Embryonic facial prominence (tissue), 1 donor: Measurements from ENCODE around the gene MAPT.
"Not testable (repeated sequence)": the region's sequence is repeated elsewhere in the genome, so short reads cannot be mapped to it uniquely, and the experiment has no call there.

Source experiments
- DNase-seq: peaks from one replicate; pipeline ENCODE4 v3.0.0-alpha.2; 2016; ENCODE audit errors: extremely low spot score

MAPT gene

DNA sequence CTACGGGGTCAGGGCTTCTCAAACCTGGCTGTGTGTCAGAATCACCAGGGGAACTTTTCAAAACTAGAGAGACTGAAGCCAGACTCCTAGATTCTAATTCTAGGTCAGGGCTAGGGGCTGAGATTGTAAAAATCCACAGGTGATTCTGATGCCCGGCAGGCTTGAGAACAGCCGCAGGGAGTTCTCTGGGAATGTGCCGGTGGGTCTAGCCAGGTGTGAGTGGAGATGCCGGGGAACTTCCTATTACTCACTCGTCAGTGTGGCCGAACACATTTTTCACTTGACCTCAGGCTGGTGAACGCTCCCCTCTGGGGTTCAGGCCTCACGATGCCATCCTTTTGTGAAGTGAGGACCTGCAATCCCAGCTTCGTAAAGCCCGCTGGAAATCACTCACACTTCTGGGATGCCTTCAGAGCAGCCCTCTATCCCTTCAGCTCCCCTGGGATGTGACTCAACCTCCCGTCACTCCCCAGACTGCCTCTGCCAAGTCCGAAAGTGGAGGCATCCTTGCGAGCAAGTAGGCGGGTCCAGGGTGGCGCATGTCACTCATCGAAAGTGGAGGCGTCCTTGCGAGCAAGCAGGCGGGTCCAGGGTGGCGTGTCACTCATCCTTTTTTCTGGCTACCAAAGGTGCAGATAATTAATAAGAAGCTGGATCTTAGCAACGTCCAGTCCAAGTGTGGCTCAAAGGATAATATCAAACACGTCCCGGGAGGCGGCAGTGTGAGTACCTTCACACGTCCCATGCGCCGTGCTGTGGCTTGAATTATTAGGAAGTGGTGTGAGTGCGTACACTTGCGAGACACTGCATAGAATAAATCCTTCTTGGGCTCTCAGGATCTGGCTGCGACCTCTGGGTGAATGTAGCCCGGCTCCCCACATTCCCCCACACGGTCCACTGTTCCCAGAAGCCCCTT lies 115.6 kb downstream of the MAPT start:
- DNase-seq: no peak

GRCh38 chr17:46010597-46011186 lies 116.3 kb downstream of the MAPT start:
- DNase-seq: no peak

DNA sequence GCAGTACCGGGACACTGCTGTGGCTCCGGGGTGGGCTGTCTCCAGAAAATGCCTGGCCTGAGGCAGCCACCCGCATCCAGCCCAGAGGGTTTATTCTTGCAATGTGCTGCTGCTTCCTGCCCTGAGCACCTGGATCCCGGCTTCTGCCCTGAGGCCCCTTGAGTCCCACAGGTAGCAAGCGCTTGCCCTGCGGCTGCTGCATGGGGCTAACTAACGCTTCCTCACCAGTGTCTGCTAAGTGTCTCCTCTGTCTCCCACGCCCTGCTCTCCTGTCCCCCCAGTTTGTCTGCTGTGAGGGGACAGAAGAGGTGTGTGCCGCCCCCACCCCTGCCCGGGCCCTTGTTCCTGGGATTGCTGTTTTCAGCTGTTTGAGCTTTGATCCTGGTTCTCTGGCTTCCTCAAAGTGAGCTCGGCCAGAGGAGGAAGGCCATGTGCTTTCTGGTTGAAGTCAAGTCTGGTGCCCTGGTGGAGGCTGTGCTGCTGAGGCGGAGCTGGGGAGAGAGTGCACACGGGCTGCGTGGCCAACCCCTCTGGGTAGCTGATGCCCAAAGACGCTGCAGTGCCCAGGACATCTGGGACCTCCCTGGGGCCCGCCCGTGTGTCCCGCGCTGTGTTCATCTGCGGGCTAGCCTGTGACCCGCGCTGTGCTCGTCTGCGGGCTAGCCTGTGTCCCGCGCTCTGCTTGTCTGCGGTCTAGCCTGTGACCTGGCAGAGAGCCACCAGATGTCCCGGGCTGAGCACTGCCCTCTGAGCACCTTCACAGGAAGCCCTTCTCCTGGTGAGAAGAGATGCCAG lies 117.6 kb downstream of the MAPT start:
- no peak for DNase-seq

DNA sequence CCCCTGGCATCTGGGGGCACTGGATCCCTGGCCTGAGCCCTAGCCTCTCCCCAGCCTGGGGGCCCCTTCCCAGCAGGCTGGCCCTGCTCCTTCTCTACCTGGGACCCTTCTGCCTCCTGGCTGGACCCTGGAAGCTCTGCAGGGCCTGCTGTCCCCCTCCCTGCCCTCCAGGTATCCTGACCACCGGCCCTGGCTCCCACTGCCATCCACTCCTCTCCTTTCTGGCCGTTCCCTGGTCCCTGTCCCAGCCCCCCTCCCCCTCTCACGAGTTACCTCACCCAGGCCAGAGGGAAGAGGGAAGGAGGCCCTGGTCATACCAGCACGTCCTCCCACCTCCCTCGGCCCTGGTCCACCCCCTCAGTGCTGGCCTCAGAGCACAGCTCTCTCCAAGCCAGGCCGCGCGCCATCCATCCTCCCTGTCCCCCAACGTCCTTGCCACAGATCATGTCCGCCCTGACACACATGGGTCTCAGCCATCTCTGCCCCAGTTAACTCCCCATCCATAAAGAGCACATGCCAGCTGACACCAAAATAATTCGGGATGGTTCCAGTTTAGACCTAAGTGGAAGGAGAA lies 118.2 kb downstream of the MAPT start:
- DNase-seq: no peak

DNA sequence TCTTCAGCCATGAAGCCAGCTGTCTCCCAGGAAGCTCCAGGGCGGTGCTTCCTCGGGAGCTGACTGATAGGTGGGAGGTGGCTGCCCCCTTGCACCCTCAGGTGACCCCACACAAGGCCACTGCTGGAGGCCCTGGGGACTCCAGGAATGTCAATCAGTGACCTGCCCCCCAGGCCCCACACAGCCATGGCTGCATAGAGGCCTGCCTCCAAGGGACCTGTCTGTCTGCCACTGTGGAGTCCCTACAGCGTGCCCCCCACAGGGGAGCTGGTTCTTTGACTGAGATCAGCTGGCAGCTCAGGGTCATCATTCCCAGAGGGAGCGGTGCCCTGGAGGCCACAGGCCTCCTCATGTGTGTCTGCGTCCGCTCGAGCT lies 118.8 kb downstream of the MAPT start:
- DNase-seq: no peak

- DNase-seq: no peak
Observed at GRCh38 chr17:46013502-46014165, 119.3 kb downstream of the MAPT start.

- not testable (repeated sequence) for DNase-seq
Observed at GRCh38 chr17:46019408-46019925, 125.1 kb downstream of the MAPT start.

- DNase-seq: no peak
Observed at GRCh38 chr17:46020023-46020761, 125.8 kb downstream of the MAPT start.

- no peak for DNase-seq
Observed at GRCh38 chr17:46020998-46021397, 126.6 kb downstream of the MAPT start.

DNA sequence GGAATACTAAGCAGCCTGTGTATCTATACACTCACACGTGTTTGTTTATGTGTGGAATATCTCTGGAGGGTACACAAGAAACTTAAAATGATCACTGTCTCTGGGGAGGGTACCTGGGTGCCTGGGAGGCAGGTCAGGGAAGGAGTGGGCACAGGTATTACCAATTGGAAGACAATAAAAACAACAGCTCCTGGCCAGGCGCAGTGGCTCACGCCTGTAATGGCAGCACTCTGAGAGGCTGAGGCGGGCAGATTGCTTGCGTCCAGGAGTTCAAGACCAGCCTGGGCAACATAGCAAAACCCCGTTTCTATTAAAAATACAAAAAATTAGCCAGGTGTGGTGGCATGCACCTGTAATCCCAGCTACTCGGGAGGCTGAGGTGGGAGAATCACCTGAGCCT lies 129.0 kb downstream of the MAPT start:
- DNase-seq: not testable (repeated sequence)

DNA sequence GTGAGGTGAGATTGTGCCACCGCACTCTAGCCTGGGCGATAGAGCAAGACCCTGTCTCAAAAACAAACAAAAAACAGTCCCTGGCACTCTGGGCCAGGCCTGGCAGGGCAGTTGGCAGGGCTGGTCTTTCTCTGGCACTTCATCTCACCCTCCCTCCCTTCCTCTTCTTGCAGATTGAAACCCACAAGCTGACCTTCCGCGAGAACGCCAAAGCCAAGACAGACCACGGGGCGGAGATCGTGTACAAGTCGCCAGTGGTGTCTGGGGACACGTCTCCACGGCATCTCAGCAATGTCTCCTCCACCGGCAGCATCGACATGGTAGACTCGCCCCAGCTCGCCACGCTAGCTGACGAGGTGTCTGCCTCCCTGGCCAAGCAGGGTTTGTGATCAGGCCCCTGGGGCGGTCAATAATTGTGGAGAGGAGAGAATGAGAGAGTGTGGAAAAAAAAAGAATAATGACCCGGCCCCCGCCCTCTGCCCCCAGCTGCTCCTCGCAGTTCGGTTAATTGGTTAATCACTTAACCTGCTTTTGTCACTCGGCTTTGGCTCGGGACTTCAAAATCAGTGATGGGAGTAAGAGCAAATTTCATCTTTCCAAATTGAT lies 129.5 kb downstream of the MAPT start:
- no peak for DNase-seq

DNA sequence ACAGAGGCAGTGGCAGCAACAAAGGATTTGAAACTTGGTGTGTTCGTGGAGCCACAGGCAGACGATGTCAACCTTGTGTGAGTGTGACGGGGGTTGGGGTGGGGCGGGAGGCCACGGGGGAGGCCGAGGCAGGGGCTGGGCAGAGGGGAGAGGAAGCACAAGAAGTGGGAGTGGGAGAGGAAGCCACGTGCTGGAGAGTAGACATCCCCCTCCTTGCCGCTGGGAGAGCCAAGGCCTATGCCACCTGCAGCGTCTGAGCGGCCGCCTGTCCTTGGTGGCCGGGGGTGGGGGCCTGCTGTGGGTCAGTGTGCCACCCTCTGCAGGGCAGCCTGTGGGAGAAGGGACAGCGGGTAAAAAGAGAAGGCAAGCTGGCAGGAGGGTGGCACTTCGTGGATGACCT lies 130.2 kb downstream of the MAPT start:
- DNase-seq: no peak

GRCh38 chr17:46025060-46025459 lies 130.7 kb downstream of the MAPT start:
- DNase-seq: no peak

- DNase-seq: no peak
Observed at GRCh38 chr17:46025510-46026165, 131.3 kb downstream of the MAPT start.

- no peak for DNase-seq
Observed at GRCh38 chr17:46026166-46027047, 132.1 kb downstream of the MAPT start.

DNA sequence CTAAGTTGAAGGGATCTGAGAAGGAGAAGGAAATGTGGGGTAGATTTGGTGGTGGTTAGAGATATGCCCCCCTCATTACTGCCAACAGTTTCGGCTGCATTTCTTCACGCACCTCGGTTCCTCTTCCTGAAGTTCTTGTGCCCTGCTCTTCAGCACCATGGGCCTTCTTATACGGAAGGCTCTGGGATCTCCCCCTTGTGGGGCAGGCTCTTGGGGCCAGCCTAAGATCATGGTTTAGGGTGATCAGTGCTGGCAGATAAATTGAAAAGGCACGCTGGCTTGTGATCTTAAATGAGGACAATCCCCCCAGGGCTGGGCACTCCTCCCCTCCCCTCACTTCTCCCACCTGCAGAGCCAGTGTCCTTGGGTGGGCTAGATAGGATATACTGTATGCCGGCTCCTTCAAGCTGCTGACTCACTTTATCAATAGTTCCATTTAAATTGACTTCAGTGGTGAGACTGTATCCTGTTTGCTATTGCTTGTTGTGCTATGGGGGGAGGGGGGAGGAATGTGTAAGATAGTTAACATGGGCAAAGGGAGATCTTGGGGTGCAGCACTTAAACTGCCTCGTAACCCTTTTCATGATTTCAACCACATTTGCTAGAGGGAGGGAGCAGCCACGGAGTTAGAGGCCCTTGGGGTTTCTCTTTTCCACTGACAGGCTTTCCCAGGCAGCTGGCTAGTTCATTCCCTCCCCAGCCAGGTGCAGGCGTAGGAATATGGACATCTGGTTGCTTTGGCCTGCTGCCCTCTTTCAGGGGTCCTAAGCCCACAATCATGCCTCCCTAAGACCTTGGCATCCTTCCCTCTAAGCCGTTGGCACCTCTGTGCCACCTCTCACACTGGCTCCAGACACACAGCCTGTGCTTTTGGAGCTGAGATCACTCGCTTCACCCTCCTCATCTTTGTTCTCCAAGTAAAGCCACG lies 133.0 kb downstream of the MAPT start:
- DNase-seq: no peak

DNA sequence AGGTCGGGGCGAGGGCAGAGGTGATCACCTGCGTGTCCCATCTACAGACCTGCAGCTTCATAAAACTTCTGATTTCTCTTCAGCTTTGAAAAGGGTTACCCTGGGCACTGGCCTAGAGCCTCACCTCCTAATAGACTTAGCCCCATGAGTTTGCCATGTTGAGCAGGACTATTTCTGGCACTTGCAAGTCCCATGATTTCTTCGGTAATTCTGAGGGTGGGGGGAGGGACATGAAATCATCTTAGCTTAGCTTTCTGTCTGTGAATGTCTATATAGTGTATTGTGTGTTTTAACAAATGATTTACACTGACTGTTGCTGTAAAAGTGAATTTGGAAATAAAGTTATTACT lies 133.6 kb downstream of the MAPT start:
- no peak for DNase-seq

DNA sequence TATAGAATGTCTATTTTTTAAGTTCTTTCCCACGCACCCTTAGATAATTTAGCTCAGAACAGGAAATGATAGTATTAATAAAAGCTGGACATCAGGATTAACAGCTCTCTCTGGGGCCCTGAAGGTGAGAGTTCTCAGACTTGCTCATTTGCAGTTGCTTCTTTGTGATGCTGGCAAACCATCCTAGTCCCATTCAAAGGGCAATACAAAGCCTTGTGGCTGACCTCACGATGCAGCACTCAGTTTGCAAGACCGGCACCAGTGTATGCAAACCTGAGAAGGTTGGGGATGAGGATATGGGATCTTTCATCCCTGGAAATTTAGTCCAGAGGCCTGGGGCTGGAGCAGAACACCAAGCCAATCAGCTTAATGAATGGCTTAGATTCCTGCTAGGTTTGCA lies 134.0 kb downstream of the MAPT start:
- no peak for DNase-seq
